H1 (cell line): ENCODE data around the gene ADRA2C.

Experiments
- CBX5 ChIP-seq: fragments of 300-800, 300-1000 bp; sonication (generic); IDR thresholded peaks from 2 replicates; pipeline ENCODE4 v1.7.1; 2016; ENCODE audit warnings: antibody characterized with exemption, low read length, low read depth
- CTCF ChIP-seq, 3 experiments: IDR thresholded peaks; 1 replicate in 2 of 3; 2 replicates in 1 of 3; pipeline versions ENCODE4 v1.5.1 to v1.6.1; 2011; ENCODE audit warnings: low read length in 3 of 3, mild to moderate bottlenecking in 3 of 3, inconsistent platforms in 2 of 3, low read depth in 1 of 3, moderate library complexity in 1 of 3; ENCODE audit not compliant: insufficient read depth in 1 of 3; ENCODE audit errors: control extremely low read depth in 1 of 3
- EGR1 ChIP-seq: IDR thresholded peaks from 2 replicates; pipeline ENCODE4 v1.6.1; 2011; ENCODE audit warnings: low read depth, low read length, borderline replicate concordance
- EP300 ChIP-seq, 2 experiments: IDR thresholded peaks; 1 replicate in 1 of 2; 2 replicates in 1 of 2; pipeline ENCODE4 v1.6.1; 2011 to 2012; ENCODE audit warnings: low read depth in 2 of 2, low read length in 2 of 2, mild to moderate bottlenecking in 2 of 2, borderline replicate concordance in 1 of 2, inconsistent platforms in 1 of 2, moderate library complexity in 1 of 2
- JUND ChIP-seq: IDR thresholded peaks from 2 replicates; pipeline ENCODE4 v1.6.1; 2011; ENCODE audit warnings: mild to moderate bottlenecking, improper control_type of control experiment, low read length
- MAFK ChIP-seq: IDR thresholded peaks from 2 replicates; pipeline ENCODE4 v1.6.1; 2012; ENCODE audit warnings: low read depth, mild to moderate bottlenecking, improper control_type of control experiment, low read length
- NRF1 ChIP-seq: IDR thresholded peaks from 2 replicates; pipeline ENCODE4 v1.6.1; 2011; ENCODE audit warnings: mild to moderate bottlenecking, low read depth, low read length, improper control_type of control experiment
- POLR2A ChIP-seq, 2 experiments: IDR thresholded peaks; 1 replicate in 1 of 2; 2 replicates in 1 of 2; pipeline ENCODE4 v1.6.1; 2011; ENCODE audit warnings: low read depth in 2 of 2, low read length in 2 of 2, mild to moderate bottlenecking in 2 of 2; ENCODE audit errors: control extremely low read depth in 1 of 2
- POLR2AphosphoS5 ChIP-seq: IDR thresholded peaks from 2 replicates; pipeline ENCODE4 v1.6.1; 2011; ENCODE audit warnings: low read depth, low read length
- SIN3A ChIP-seq, 2 experiments: IDR thresholded peaks in 1 of 2; conservative IDR thresholded peaks in 1 of 2; 2 replicates each; pipeline ENCODE4 v1.6.1; 2011 to 2012; ENCODE audit warnings: low read length in 2 of 2, improper control_type of control experiment in 1 of 2, low read depth in 1 of 2, mild to moderate bottlenecking in 1 of 2
- TBP ChIP-seq: IDR thresholded peaks from 2 replicates; pipeline ENCODE4 v1.6.1; 2011; ENCODE audit warnings: low read depth, low read length, improper control_type of control experiment
- ZNF274 ChIP-seq: IDR thresholded peaks from 2 replicates; pipeline ENCODE4 v1.7.0; 2012; ENCODE audit warnings: low read length, borderline replicate concordance; ENCODE audit errors: extremely low read depth

- TF ChIP-seq ZNF274 (no peak), MAFK (no peak), CTCF (IDR thresholded peaks at IDR 0.05; ENCODE audit: control extremely low read depth in 1 of 3, insufficient read depth in 1 of 3, low read depth in 1 of 3, low read length in 3 of 3) (no peak), EP300 (IDR thresholded peaks at IDR 0.05; ENCODE audit: borderline replicate concordance in 1 of 2, low read depth in 2 of 2, low read length in 2 of 2) (no peak), SIN3A (conservative IDR thresholded peaks at IDR 0.05 in 1 of 2, IDR thresholded peaks at IDR 0.05 in 1 of 2; ENCODE audit: low read depth in 1 of 2, low read length in 2 of 2) (no peak), EGR1 (no peak), TBP (no peak), JUND (no peak), POLR2AphosphoS5 (no peak), CBX5 (no peak), NRF1 (no peak), POLR2A (IDR thresholded peaks at IDR 0.05; ENCODE audit: control extremely low read depth in 1 of 2, low read depth in 2 of 2, low read length in 2 of 2) (no peak)
Observed at GRCh38 chr4:3797831-3798790, 31.9 kb downstream of the ADRA2C start.
